Measurements from ENCODE around the gene HOXA9.

HOXA9 gene

GRCh38 chr7:27163288-27164044, 1.9 kb downstream of the HOXA9 start:
- DNase-seq, result no peak

- no peak for DNase-seq
Measured at GRCh38 chr7:27162561-27163287, 2.6 kb downstream of the HOXA9 start.

- DNase-seq, result no peak
Measured at GRCh38 chr7:27161721-27162560, 3.4 kb downstream of the HOXA9 start.

DNA sequence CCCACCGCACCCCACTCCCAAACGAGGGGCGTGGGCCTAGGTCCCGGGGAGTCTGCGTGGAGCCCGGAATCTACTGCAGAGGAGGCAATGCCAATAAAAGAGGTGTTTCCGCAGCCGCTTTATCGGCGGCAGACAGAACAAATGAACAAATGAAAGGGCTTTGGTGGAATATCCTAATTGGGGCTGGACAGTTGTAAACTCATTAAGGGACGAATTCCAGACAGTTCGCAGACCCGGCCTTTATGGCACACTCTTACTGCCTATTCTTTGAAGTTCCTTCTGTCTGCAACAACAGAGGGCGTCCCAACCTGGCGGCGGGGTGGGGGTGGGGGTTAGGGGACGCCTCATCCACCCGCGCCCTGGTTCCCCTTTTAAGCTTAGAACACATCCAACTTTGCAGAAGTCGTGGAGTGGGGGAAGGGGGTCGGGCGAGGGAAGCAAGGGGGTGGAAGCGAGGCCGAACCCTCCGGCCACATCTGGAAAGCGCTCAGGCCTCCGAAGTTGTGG, 4.1 kb downstream of the HOXA9 start:
- DNase-seq, result no peak

DNA sequence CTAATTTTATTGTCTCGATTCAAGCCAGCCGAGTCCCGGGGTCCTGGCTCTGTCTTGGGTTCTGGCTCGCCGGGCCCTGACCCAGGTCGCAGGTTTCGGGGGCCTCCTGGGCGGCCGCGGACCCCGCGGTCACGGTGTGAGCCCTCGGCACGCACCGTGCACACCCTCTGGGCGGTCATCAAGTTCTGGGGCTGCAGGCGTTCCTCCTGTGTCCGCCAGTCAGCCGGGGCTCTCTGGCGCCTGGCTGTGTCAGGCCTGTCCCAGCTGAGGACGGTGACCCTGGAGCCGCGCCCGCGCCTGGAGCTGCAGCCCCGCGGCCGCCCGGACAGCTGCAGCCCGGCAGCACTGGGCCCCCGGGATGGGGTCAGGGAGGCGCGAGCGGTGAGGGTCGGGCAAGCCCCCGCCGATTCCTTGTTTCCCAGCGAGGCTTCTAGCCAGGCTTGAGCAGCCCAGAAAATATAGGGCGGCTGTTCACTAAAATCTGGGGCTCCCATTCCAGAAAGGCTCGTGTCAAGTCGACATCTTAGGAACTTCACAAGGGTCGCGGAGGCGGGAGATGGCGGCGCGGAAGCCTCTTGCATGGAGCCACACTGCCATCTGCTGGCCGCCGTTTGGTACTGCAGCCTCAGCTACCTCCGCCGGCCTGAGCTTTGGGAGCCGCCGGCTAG, 4.7 kb downstream of the HOXA9 start:
- peak; percentile 73 for DNase-seq

DNA sequence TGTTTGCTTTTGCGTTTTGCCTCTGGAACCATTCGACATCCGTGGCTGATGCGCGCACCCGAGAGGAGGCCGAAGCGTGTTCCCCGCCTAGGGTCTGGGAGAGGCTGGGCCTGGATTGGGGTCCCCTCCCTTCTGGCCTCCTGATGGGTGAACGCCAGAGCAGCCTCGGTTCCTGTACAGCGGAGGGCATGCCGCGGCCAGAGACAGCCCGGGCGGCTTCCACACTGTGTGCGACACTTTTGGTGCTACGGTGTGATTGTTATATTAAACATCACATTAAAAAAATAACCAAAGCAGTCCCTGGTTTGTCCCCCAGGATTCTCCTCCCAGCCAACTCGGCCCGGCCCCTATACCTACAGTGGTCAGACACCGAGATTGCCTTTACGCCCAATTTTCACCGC, 5.2 kb downstream of the HOXA9 start:
- no peak for DNase-seq

DNA sequence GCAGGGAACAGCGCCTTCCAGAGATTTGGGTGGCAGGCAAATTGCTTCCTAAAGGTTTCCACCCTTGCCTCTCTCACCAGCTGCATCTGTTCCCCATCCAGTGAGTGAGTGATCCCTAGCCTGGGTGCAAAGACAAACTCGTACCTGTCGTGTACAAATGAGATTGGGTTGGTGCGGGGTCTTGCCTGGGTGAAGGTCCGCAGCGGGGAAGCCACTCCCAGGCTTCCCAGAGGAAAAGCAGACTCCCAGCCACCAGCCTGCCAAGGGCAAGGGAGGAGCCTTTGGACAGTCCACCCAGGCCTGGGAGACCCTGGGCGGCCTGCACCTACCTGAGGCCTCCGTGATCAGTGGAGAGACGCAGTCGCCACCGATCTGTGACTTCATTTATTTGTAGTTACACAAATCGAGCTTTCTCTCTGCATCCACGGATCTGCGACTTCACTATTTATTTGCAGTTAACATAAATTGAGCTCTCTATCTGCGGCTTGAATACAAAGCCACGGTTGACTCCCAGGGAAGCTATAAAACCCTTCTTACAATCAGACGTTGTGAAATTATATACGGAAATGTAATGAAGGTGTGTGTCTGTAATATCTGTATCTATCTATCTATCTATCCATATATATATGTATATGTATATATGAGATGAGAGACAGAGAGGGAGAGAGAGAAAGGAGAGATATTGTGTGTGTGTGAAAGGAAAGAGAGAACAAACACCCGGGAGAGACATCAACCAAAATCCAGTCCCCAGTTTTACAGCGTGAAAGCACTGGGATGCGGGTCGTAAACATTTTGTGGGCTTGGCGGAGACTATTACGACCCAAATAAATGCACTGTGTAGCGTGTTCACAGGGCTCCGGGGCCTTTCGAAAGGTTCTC, 5.8 kb downstream of the HOXA9 start:
- no peak for DNase-seq

- no peak for DNase-seq
Measured at GRCh38 chr7:27158436-27159265, 6.7 kb downstream of the HOXA9 start.

GRCh38 chr7:27157702-27158431, 7.5 kb downstream of the HOXA9 start:
- no peak for DNase-seq

- no peak for DNase-seq
Measured at GRCh38 chr7:27156916-27157701, 8.2 kb downstream of the HOXA9 start.

- peak; percentile 65 for DNase-seq
Measured at GRCh38 chr7:27156508-27156898, 8.8 kb downstream of the HOXA9 start, which contains the start of gene HOXA7. HOXA7 (minus strand) TSS chr7:27156675; CDS start chr7:27156545, 130 bp downstream.

DNA sequence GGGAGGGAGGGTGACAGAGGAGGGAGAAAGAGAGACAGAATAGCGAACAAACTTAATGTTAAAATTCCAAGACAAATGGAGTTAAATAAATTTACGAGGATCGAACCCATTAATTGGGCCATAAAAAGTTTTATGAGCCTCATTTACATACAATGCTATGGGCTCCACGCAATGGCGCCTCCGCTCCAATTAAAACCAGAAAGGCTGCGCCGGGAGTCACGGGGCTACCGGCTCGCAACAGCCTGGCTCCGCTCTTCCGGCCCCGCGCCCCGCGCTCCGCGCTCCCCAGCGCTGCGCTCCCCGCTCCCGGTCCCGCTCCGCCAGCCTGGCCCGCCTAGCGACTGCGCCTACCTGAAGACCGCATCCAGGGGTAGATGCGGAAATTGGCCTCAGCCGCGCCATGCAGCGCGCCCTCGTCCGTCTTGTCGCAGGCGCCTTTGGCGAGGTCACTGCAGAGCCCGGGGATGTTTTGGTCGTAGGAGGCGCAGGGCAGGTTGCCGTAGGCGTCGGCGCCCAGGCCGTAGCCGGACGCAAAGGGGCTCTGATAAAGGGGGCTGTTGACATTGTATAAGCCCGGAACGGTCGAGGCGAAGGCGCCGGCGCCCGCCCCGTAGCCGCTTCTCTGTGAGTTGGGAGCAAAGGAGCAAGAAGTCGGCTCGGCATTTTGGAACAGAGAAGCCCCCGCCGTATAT, 9.4 kb downstream of the HOXA9 start:
- DNase-seq, result peak; percentile 47

DNA sequence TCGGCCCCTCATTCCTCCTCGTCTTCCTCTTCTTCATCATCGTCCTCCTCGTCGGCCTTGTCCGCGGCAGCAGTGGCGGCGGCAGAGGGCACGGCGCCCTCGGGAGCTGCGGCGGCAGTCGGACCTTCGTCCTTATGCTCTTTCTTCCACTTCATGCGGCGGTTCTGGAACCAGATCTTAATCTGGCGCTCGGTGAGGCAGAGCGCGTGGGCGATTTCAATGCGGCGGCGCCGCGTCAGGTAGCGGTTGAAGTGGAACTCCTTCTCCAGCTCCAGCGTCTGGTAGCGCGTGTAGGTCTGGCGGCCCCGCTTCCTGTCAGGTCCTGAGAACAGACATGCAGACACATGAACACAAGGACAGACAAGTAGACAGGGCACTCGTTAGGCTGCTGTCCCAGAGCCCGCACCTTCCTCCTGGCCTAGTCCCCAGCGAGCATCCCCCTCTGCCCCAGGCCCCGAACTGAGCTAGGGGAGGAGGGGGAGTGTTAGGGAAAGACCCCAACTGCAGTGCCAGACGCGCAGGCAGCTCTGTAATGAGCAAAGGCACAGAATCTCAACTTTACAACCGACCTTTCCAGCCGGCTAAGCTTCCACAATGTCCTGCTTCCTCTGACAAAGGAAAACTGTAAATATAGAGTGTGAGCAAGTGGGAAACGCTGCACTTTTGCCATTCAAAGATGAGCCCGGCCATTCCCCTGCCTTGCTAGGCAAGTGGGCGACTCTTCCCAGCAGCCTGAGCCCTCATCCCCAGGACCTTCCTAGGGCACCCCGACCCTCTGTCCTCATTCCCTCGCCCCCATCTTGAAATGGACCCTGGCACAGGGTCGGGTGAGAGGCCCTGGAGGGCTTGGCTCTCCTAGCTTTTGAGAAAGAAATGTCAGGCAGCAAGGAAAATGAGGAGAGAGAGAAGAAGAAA, 10.2 kb downstream of the HOXA9 start:
- DNase-seq, result no peak

- DNase-seq, result no peak
Measured at GRCh38 chr7:27154369-27154768, 11.0 kb downstream of the HOXA9 start.

DNA sequence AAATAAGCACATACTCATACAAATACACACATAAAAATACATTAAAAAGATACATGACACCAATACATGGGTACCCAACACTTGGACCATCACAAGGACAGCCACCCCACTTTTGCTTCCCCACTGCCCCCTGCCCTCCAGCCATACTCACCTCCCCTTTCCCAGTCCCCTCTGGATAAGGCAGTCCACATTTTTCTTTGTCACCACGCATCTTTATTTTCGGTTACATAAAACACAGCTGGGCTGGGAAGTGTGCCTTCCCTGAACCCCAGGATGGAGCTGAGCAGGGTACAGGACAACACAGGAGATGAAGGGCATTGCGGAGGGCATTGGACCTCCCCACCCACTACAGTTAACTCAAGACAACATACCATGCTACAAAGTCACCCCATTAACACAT, 11.8 kb downstream of the HOXA9 start:
- no peak for DNase-seq

GRCh38 chr7:27152816-27153442, 12.4 kb downstream of the HOXA9 start:
- no peak for DNase-seq

Measured in NK-92 treated with Interleukin-12 subunit alpha and Interleukin-12 subunit beta, amount 100 ng/mL, for 24 hours (cell line).